ENCODE measurements around the gene NFIA.

Gene NFIA

DNA sequence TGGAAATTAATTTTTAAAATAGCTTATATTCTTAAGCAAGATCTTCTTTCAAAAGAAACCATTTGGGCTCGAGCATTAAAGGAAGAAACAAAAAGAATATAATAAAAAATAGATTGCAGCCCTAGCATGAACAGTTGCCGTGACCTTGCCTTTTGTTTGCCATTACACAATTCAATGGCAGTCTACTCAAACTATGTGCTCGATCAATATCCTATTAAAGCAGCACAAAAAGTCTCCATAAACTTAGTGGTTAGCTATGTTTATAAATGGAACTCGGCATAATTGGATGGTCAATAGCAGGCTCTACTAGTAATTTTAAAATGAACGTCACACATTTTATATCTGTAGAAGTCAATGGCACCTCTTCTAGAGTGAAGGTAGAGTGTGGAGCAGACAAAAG, 256.5 kb downstream of the NFIA start:
- H3K4me3 ChIP-seq (ENCODE audit: control insufficient read depth, low read depth, low read length) = no peak overlapping the region
- no peak for DNase-seq (ENCODE audit: low read depth)
- TF ChIP-seq, protein P1, sequence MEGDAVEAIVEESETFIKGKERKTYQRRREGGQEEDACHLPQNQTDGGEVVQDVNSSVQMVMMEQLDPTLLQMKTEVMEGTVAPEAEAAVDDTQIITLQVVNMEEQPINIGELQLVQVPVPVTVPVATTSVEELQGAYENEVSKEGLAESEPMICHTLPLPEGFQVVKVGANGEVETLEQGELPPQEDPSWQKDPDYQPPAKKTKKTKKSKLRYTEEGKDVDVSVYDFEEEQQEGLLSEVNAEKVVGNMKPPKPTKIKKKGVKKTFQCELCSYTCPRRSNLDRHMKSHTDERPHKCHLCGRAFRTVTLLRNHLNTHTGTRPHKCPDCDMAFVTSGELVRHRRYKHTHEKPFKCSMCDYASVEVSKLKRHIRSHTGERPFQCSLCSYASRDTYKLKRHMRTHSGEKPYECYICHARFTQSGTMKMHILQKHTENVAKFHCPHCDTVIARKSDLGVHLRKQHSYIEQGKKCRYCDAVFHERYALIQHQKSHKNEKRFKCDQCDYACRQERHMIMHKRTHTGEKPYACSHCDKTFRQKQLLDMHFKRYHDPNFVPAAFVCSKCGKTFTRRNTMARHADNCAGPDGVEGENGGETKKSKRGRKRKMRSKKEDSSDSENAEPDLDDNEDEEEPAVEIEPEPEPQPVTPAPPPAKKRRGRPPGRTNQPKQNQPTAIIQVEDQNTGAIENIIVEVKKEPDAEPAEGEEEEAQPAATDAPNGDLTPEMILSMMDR (IDR thresholded peaks at IDR 0.05; ENCODE audit: control insufficient read depth, insufficient read depth, low read depth, low read length, missing control alignments) = no peak

DNA sequence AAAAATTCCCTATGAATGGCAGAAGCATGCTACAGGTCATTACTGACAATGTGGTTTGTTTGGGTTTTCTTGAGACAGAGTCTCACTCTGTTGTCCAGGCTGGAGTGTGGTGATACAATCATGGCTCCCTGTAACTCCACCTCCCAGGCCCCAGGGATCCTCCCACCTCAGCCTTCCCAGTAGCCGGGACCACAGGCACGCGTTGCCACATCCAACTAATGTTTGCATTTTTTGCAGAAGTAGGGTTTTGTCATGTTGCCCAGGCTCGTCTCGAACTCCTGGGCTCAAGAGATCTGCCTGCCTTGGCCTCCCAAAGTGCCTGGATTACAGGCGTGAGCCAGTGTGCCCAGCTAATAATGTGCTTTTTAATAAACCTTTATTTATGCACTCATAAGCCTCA, 259.1 kb downstream of the NFIA start:
- no peak overlapping the region for H3K4me3 ChIP-seq (ENCODE audit: control insufficient read depth, low read depth, low read length)
- TF ChIP-seq, protein P1 (IDR thresholded peaks at IDR 0.05; ENCODE audit: control insufficient read depth, insufficient read depth, low read depth, low read length, missing control alignments) = no peak
- no peak for DNase-seq (ENCODE audit: low read depth)

DNA sequence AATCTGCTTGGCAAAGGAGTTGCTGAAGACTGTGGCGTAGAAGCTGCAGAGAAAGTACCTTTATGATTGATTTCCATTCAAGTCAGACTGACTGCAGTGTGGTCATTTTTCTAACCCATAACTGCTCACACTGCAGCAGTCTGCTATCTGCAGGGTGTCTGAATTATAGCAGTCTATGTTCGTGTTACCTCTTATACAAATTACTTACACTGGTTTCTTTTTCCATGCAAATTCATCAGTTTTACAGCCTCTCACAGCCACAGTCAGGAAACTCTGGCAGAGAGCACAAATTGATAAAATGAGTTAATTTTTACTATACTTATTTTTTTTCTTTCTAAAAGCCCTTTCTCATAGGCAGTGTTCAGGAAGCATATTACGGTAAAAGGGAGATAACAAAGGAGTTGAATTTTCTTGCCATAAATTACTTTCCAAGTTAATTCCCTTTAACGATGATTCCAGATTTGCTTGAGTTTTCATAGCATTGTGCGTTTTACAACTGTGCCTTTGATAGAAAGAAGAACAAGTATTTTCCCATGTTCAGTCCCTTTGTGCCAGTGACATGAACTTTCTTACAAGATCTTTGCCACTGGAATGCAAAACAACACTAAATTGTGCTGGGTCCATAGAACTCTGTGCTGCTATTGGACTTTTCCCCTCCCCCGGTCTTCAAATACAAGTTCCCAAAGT, 261.5 kb downstream of the NFIA start:
- H3K4me3 ChIP-seq (ENCODE audit: control insufficient read depth, low read depth, low read length) = no peak overlapping the region
- TF ChIP-seq, protein P1 (IDR thresholded peaks at IDR 0.05; ENCODE audit: control insufficient read depth, insufficient read depth, low read depth, low read length, missing control alignments) = no peak
- no peak for DNase-seq (ENCODE audit: low read depth)

DNA sequence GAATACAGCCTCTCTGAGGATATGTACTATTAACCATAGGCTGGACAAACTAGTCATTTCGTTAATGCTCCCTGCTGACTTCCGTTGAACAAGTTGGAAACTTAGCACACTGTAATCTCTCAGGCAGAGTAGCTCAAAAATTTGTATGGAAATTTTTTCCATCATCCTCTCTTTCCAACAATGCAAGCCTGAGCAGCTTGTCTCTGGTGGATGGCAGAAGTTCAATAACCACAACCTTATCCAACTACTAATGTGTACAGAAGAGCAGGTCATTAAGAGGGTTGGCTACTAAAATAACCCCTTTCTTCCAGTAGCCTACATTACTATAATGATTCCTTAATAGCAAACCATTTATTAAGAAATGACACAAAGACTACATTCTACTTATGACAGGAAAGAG, 262.3 kb downstream of the NFIA start:
- no peak overlapping the region for H3K4me3 ChIP-seq (ENCODE audit: control insufficient read depth, low read depth, low read length)
- TF ChIP-seq, protein P1 (IDR thresholded peaks at IDR 0.05; ENCODE audit: control insufficient read depth, insufficient read depth, low read depth, low read length, missing control alignments) = no peak
- no peak for DNase-seq (ENCODE audit: low read depth)

DNA sequence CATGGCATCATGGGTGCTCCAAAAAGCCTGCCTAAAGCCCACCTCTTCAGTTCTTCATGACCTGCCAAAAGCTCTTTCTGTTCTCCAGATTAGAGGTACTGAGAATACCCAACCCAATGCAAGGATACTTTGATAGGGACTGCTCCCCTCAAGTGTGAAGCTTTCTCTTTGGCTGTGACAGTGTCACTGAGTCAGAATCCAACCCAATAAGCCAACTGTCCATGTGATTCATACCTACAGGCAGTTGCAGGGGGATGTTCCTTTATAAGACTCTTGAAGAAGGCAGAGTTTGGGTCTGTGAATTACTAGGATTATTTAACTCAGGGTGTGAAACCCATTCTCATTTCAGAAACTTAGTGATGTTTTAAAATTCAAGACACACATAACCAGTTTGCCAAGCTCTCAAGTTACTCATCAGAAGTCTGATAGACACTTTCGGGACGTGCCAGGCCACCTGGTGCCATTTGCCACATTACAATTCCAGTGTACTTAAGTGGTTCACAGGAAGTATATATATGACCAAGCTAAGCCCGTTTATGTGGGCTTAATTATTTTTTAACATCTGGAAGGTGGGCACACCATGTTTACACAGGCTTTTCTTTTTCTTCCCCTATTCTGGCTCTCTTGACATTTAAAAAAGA, 265.8 kb downstream of the NFIA start:
- H3K4me3 ChIP-seq (ENCODE audit: control insufficient read depth, low read depth, low read length) = no peak overlapping the region
- TF ChIP-seq, protein P1 (IDR thresholded peaks at IDR 0.05; ENCODE audit: control insufficient read depth, insufficient read depth, low read depth, low read length, missing control alignments) = no peak
- no peak for DNase-seq (ENCODE audit: low read depth)

DNA sequence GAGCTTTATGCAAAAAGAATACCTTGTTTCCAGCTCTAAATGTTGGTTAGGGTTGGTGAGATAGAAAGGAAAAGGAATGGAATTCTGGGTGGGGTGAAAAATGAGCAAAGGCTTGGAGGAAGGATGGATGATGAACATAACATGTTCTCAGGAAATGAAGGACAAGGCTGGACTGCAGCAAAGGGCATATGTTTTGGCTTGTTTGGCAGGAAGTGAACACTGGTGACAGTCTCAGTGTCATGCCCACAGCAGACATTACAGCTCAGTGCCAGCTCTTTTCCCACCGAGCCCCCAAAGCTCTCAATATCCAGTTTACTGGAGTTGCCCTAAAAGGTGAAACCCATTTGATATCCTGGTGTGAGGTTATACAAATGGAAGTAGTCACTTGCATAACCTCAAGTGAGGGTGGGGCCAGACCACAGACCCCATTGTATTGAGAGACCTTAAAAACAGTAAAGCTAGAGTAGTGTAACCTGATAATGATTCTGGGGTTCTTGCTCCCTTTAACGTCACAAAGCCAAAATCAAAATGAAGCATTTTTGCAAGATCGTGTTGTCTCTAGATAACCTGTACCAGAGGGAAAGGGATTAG, 270.6 kb downstream of the NFIA start:
- DNase-seq (ENCODE audit: low read depth) = no peak
- TF ChIP-seq, protein P1 (IDR thresholded peaks at IDR 0.05; ENCODE audit: control insufficient read depth, insufficient read depth, low read depth, low read length, missing control alignments) = no peak
- H3K4me3 ChIP-seq (ENCODE audit: control insufficient read depth, low read depth, low read length) = no peak overlapping the region
